ENCODE measurements around the gene PSENEN. TPM values are rescaled to one million over a fixed set of nuclear protein-coding genes. Genes with fewer than 3 reads are reported as not detected.
"Not testable (repeated sequence)": the region's sequence is repeated elsewhere in the genome, so short reads cannot be mapped to it uniquely, and the experiment has no call there.

PSENEN gene
- polyA plus RNA-seq, 1 donor (not counting 4 experiments of a cell fraction or from before 2014, with no cell fraction given): 36.2 TPM

DNA sequence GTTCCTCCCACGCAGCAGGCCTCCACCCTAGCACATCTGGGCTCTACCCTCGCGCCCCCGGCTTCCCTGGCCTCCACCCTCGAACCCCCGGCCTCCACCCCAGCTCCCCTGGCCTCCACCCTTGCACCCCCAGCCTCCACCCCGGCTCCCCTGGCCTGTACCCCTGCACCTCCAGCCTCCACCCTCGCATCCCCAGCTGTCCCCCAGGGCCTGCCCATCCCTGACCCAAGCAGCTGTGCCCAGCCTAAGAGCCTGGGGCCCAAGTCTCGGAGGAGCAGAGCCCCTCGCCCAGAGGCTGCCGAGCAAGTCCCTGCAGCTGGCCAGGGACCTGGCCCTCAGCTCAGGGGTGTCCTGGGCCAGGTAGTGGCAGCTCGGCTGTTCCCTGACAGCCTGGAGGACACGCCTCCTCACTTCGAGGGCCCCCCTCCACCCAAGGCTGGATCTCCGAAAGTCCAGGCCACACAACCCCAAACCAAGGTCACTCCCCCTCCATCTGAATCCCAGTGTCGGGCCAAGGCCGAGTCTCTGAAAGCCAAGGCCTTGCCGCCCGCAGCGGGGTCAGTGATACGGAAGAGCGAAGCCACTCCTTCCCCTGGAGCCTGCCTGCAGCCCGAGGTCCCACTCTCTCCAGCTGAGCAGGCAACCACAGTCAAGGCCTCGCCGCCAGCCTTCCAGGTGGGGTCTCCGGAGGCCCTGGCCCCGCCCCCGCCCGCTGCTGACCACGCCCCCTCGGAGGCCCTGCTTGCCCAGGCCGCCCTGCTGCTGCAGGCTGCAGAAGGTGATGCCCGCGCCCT lies 22.0 kb downstream of the PSENEN start:
- Histone ChIP-seq H3K9me1 (ENCODE audit: control insufficient read depth, extremely low read depth, insufficient read depth, low read length) (no peaks in the 10 kb centered on the region), H3K4me1 (ENCODE audit: control insufficient read depth, extremely low read depth, insufficient read depth, low read length) (no peaks in the 10 kb centered on the region), H2AFZ (ENCODE audit: control insufficient read depth, low read length) (no peak overlapping the region), H3K36me3 (ENCODE audit: control insufficient read depth in 2 of 2, extremely low read depth in 1 of 2, insufficient read depth in 2 of 2, low read length in 2 of 2) (peaks cover 7 to 13% of the 10 kb centered on the region in 2 experiments), H3K4me2 (ENCODE audit: control insufficient read depth, extremely low read depth, insufficient read depth, low read depth, low read length) (no peak overlapping the region), H3K4me3 (ENCODE audit: control insufficient read depth in 2 of 3, extremely low read depth in 1 of 3, insufficient read depth in 2 of 3, low read depth in 1 of 3, low read length in 3 of 3) (no peak overlapping the region), H4K20me1 (ENCODE audit: control insufficient read depth, extremely low read depth, insufficient read depth, low read length) (no peaks in the 10 kb centered on the region), H3K9me3 (ENCODE audit: control insufficient read depth, low read depth, low read length) (no peaks in the 10 kb centered on the region), H3K9ac (ENCODE audit: control insufficient read depth, extremely low read depth, insufficient read depth, low read length) (no peak overlapping the region), H3K27ac (ENCODE audit: control insufficient read depth, insufficient read depth, low read length) (no peak overlapping the region), H3K27me3 (ENCODE audit: control insufficient read depth, extremely low read depth, insufficient read depth, low read length) (no peaks in the 10 kb centered on the region), H3K79me2 (ENCODE audit: control insufficient read depth, insufficient read depth, low read length) (no peaks in the 10 kb centered on the region)
- no peak for TF ChIP-seq EZH2 (IDR thresholded peaks at IDR 0.05; ENCODE audit: low read length)
- TF ChIP-seq, protein P1, sequence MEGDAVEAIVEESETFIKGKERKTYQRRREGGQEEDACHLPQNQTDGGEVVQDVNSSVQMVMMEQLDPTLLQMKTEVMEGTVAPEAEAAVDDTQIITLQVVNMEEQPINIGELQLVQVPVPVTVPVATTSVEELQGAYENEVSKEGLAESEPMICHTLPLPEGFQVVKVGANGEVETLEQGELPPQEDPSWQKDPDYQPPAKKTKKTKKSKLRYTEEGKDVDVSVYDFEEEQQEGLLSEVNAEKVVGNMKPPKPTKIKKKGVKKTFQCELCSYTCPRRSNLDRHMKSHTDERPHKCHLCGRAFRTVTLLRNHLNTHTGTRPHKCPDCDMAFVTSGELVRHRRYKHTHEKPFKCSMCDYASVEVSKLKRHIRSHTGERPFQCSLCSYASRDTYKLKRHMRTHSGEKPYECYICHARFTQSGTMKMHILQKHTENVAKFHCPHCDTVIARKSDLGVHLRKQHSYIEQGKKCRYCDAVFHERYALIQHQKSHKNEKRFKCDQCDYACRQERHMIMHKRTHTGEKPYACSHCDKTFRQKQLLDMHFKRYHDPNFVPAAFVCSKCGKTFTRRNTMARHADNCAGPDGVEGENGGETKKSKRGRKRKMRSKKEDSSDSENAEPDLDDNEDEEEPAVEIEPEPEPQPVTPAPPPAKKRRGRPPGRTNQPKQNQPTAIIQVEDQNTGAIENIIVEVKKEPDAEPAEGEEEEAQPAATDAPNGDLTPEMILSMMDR (optimal IDR thresholded peaks at IDR 0.05 in 1 of 3, IDR thresholded peaks at IDR 0.05 in 1 of 3, conservative IDR thresholded peaks at IDR 0.05 in 1 of 3; ENCODE audit: extremely low read depth in 1 of 3, insufficient read depth in 2 of 3, low read length in 3 of 3): no peak
- dilution Hi-C loops (cut with MboI; ENCODE audit: extremely low pct_ligation_motif_present, low sequenced_read_pairs): no loop called here
- FAIRE-seq (no peak), DNase-seq (ENCODE audit: low read depth, low spot score) (no peak)

DNA sequence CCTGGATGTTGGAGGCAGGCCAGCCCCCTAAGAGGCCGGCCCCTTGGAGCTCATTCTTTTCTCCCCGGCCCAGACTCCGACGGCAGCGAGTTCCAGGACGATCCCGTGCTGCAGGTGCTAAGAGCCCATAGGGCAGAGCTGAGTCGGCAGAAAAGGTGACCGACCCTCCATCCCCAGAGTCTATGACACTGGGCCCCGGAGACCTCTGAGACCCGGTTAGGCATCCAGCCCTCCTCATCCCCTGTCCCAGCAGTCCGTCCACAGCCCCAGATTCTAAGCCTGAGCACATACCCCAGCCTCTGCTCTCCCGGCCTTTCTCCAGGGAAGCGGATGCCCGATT lies 22.6 kb downstream of the PSENEN start:
- FAIRE-seq: no peak
- DNase-seq (ENCODE audit: low read depth, low spot score): no peak
- H4K20me1 ChIP-seq (ENCODE audit: control insufficient read depth, extremely low read depth, insufficient read depth, low read length): no peaks in the 10 kb centered on the region
- H3K36me3 ChIP-seq (ENCODE audit: control insufficient read depth in 2 of 2, extremely low read depth in 1 of 2, insufficient read depth in 2 of 2, low read length in 2 of 2): peaks cover 7 to 13% of the 10 kb centered on the region in 2 experiments
- dilution Hi-C loops (cut with MboI; ENCODE audit: extremely low pct_ligation_motif_present, low sequenced_read_pairs): no loop called here
- H3K4me3 ChIP-seq (ENCODE audit: control insufficient read depth in 2 of 3, extremely low read depth in 1 of 3, insufficient read depth in 2 of 3, low read depth in 1 of 3, low read length in 3 of 3): no peak overlapping the region
- no peaks in the 10 kb centered on the region for H3K9me3 ChIP-seq (ENCODE audit: control insufficient read depth, low read depth, low read length)
- no peaks in the 10 kb centered on the region for H3K27me3 ChIP-seq (ENCODE audit: control insufficient read depth, extremely low read depth, insufficient read depth, low read length)
- H3K79me2 ChIP-seq (ENCODE audit: control insufficient read depth, insufficient read depth, low read length): no peaks in the 10 kb centered on the region
- no peak overlapping the region for H3K4me2 ChIP-seq (ENCODE audit: control insufficient read depth, extremely low read depth, insufficient read depth, low read depth, low read length)
- H3K27ac ChIP-seq (ENCODE audit: control insufficient read depth, insufficient read depth, low read length): no peak overlapping the region
- H3K9ac ChIP-seq (ENCODE audit: control insufficient read depth, extremely low read depth, insufficient read depth, low read length): no peak overlapping the region
- H3K9me1 ChIP-seq (ENCODE audit: control insufficient read depth, extremely low read depth, insufficient read depth, low read length): no peaks in the 10 kb centered on the region
- H2AFZ ChIP-seq (ENCODE audit: control insufficient read depth, low read length): no peak overlapping the region
- no peaks in the 10 kb centered on the region for H3K4me1 ChIP-seq (ENCODE audit: control insufficient read depth, extremely low read depth, insufficient read depth, low read length)
- TF ChIP-seq, protein P1 (optimal IDR thresholded peaks at IDR 0.05 in 1 of 3, IDR thresholded peaks at IDR 0.05 in 1 of 3, conservative IDR thresholded peaks at IDR 0.05 in 1 of 3; ENCODE audit: extremely low read depth in 1 of 3, insufficient read depth in 2 of 3, low read length in 3 of 3): no peak
- no peak for TF ChIP-seq EZH2 (IDR thresholded peaks at IDR 0.05; ENCODE audit: low read length)

DNA sequence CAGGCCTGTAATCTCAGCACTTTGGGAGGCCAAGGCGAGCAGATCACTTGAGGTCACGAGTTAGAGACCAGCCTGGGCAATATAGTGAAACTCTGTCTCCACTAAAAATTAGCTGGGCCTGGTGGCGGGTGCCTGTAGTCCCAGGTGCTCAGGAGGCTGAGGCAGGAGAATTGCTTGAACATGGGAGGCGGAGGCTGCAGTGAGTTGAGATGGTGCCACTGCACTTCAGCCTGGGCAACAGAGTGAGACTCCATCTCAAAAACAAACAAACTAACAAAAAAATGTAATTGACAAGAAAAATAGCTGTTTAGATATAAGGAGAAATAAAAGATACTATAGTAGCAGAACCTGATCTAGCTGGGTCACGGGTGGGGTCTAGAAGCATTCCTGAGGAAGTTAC lies 26.9 kb downstream of the PSENEN start:
- H3K27me3 ChIP-seq (ENCODE audit: control insufficient read depth, extremely low read depth, insufficient read depth, low read length); dilution Hi-C loops (cut with MboI; ENCODE audit: extremely low pct_ligation_motif_present, low sequenced_read_pairs); H4K20me1 ChIP-seq (ENCODE audit: control insufficient read depth, extremely low read depth, insufficient read depth, low read length); FAIRE-seq; H3K9me1 ChIP-seq (ENCODE audit: control insufficient read depth, extremely low read depth, insufficient read depth, low read length); H3K9me3 ChIP-seq (ENCODE audit: control insufficient read depth, low read depth, low read length); H3K4me1 ChIP-seq (ENCODE audit: control insufficient read depth, extremely low read depth, insufficient read depth, low read length); H3K36me3 ChIP-seq (ENCODE audit: control insufficient read depth in 2 of 2, extremely low read depth in 1 of 2, insufficient read depth in 2 of 2, low read length in 2 of 2); H3K79me2 ChIP-seq (ENCODE audit: control insufficient read depth, insufficient read depth, low read length); DNase-seq (ENCODE audit: low read depth, low spot score); H2AFZ ChIP-seq (ENCODE audit: control insufficient read depth, low read length); H3K9ac ChIP-seq (ENCODE audit: control insufficient read depth, extremely low read depth, insufficient read depth, low read length); H3K4me3 ChIP-seq (ENCODE audit: control insufficient read depth in 2 of 3, extremely low read depth in 1 of 3, insufficient read depth in 2 of 3, low read depth in 1 of 3, low read length in 3 of 3); H3K27ac ChIP-seq (ENCODE audit: control insufficient read depth, insufficient read depth, low read length); H3K4me2 ChIP-seq (ENCODE audit: control insufficient read depth, extremely low read depth, insufficient read depth, low read depth, low read length): not testable (repeated sequence)

Measured in keratinocyte (primary cell).